Mucosa of descending colon (tissue), 3 donors: ENCODE results near the gene ST3GAL4. TPM values are rescaled to one million over a fixed set of nuclear protein-coding genes. Genes with fewer than 3 reads are reported as not detected.
A peak's percentile ranks its signal among the peaks of the same experiment; 100 is the strongest.

Experiments
- ATAC-seq: fragments of 200-7000 bp; cut with Tn5 transposase; one replicate; pipeline ENCODE4 v1.9.1; 2020; ENCODE audit warnings: mild to moderate bottlenecking, moderate library complexity
- DNase-seq, 3 donors: peaks; one replicate each; pipeline ENCODE4 v3.0.0-alpha.2; 2020
- H3K36me3 ChIP-seq: fragments of 200-600 bp; one replicate; pipeline ENCODE4 v1.8.0; 2021; ENCODE audit warnings: low read depth, mild to moderate bottlenecking
- H3K4me1 ChIP-seq: fragments of 200-600 bp; one replicate; pipeline ENCODE4 v1.8.0; 2021; ENCODE audit warnings: low read depth, mild to moderate bottlenecking
- H3K4me3 ChIP-seq: fragments of 200-600 bp; one replicate; pipeline ENCODE4 v1.8.0; 2021; ENCODE audit warnings: mild to moderate bottlenecking
- H3K9me3 ChIP-seq: fragments of 200-600 bp; one replicate; pipeline ENCODE4 v1.8.0; 2021; ENCODE audit warnings: mild to moderate bottlenecking
- CTCF ChIP-seq: fragments of 200-600 bp; IDR thresholded peaks from one replicate; pipeline ENCODE4 v1.8.0; 2022; ENCODE audit warnings: antibody characterized with exemption, mild to moderate bottlenecking
- intact Hi-C, 2 donors: fragments of 100-400 bp; cut with DNase I in 1 of 2; cut with micrococcal nuclease in 1 of 2; formaldehyde crosslinking; loops; one replicate each; pipeline versions ENCODE4 v1.11.0 to v1.11.1; 2022; cut with DNase I, micrococcal nuclease
- total RNA-seq, 3 donors: library from RNA; stranded (reverse); fragmentation: NEBNext Ultra II Directional in 2 of 3; extraction: Animal tissue kit (Norgen Biotek cat#: 25700) in 2 of 3; gene quantifications; one replicate each; pipeline versions ENCODE4 v1.2.1 to v1.2.4, GENCODE V29; 2021 to 2023
- donor health status: DM: no; HTN: no; CAD: no; lungs with moderate emphysema.
- donor health status: DM: no; HTN: no; CAD: no.
- donor health status: DM: no; HTN: yes; CAD: no.

The ST3GAL4 gene
- total RNA-seq, 3 donors from 2014 or later, result 94.7 to 460 (median 217) TPM

- intact Hi-C loops, result no loop called here
- TF ChIP-seq CTCF, result no peak
- no peaks in the 10 kb centered on the region for H3K4me1 ChIP-seq
These were observed 709 bp upstream of the ST3GAL4 start for GRCh38 chr11:126354631-126355323.

GRCh38 chr11:126355926-126356897 lies 726 bp downstream of the ST3GAL4 start:
- H3K9me3 ChIP-seq, result no peaks in the 10 kb centered on the region
- no peaks in the 10 kb centered on the region for H3K36me3 ChIP-seq
- intact Hi-C loops, result no loop called here
- DNase-seq (peak in 1 of 3 donors; percentile 41), ATAC-seq (peak; percentile 5)
- H3K4me1 ChIP-seq, result no peaks in the 10 kb centered on the region
- H3K4me3 ChIP-seq, result peak overlapping the region; percentile 24
- TF ChIP-seq CTCF, result no peak

More at GRCh38 chr11:126354631-126355323, 709 bp upstream of the ST3GAL4 start:
- no peak for DNase-seq
- H3K36me3 ChIP-seq, result no peaks in the 10 kb centered on the region
- no peaks in the 10 kb centered on the region for H3K9me3 ChIP-seq
- no peak for ATAC-seq
- peak overlapping the region; percentile 24 for H3K4me3 ChIP-seq

GRCh38 chr11:126357055-126357962 lies 1.8 kb downstream of the ST3GAL4 start:
- TF ChIP-seq CTCF, result no peak
- no peak overlapping the region for H3K4me3 ChIP-seq
- H3K9me3 ChIP-seq, result no peaks in the 10 kb centered on the region
- no peaks in the 10 kb centered on the region for H3K36me3 ChIP-seq
- intact Hi-C loops, result no loop called here
- ATAC-seq (no peak), DNase-seq (peak in 1 of 3 donors; percentile 29)
- H3K4me1 ChIP-seq, result no peaks in the 10 kb centered on the region

- no peak for ATAC-seq
- peak in 1 of 3 donors; percentile 26 for DNase-seq
- TF ChIP-seq CTCF, result no peak
- Histone ChIP-seq H3K36me3 (no peaks in the 10 kb centered on the region), H3K4me3 (no peak overlapping the region), H3K4me1 (no peaks in the 10 kb centered on the region), H3K9me3 (no peaks in the 10 kb centered on the region)
- intact Hi-C loops, result no loop called here
These were observed 2.7 kb downstream of the ST3GAL4 start for GRCh38 chr11:126357969-126358762.
